Neural cell (in vitro differentiated cells): ENCODE results near the gene MRTFA.

Source experiments
- CTCF ChIP-seq: fragments of 450-650 bp; IDR thresholded peaks from 2 replicates; pipeline ENCODE4 v1.5.1; 2014; ENCODE audit warnings: antibody characterized with exemption, mild to moderate bottlenecking, moderate library complexity; ENCODE audit not compliant: poor library complexity, severe bottlenecking
- EP300 ChIP-seq: fragments of 450-650 bp; conservative IDR thresholded peaks from 2 replicates; pipeline ENCODE4 v1.6.1; 2014; ENCODE audit warnings: antibody characterized with exemption, mild to moderate bottlenecking, moderate library complexity; ENCODE audit not compliant: poor library complexity, severe bottlenecking
- EZH2 ChIP-seq: fragments of 200-600, 300-800 bp; shearing (Covaris generic), sonication (generic); IDR thresholded peaks from 2 replicates; pipeline ENCODE4 v1.6.1; 2014; ENCODE audit warnings: antibody characterized with exemption, low read length, borderline replicate concordance, mild to moderate bottlenecking; ENCODE audit not compliant: insufficient read depth, poor library complexity, severe bottlenecking
- MXI1 ChIP-seq: fragments of 450-650 bp; conservative IDR thresholded peaks from 2 replicates; pipeline ENCODE4 v1.6.1; 2014; ENCODE audit warnings: antibody characterized with exemption, mild to moderate bottlenecking; ENCODE audit not compliant: poor library complexity, severe bottlenecking
- POLR2AphosphoS5 ChIP-seq: IDR thresholded peaks from 2 replicates; pipeline ENCODE4 v1.6.1; 2012
- SMC3 ChIP-seq: fragments of 450-650 bp; conservative IDR thresholded peaks from 2 replicates; pipeline ENCODE4 v1.6.1; 2014; ENCODE audit warnings: antibody characterized with exemption, mild to moderate bottlenecking, moderate library complexity; ENCODE audit not compliant: poor library complexity

DNA sequence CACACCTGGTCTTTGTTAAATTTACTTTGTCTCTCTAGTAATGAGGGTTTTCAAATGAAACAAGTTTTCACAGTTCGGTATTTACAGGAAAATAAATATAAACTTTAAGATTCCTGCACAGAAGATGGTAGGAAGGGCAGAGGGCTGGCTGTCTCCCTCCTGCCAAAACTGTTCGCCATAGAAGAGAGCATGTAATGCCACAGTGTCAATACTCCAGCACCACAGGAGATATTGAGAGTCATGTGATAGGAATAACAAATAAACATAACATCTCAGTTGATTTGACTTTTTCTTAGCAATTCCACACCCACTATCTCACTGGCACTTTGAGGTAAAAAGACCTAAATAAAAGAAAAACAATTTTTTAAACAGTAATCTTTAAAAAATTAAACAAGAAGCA, 100.9 kb downstream of the MRTFA start:
- TF ChIP-seq SMC3, result no peak
- no peak for TF ChIP-seq CTCF
- no peak for TF ChIP-seq EZH2
- no peak for TF ChIP-seq EP300
- TF ChIP-seq POLR2AphosphoS5, result no peak
- no peak for TF ChIP-seq MXI1
